BJ (cell line): Measurements from ENCODE around the gene ADPRH. TPM values are rescaled to one million over a fixed set of nuclear protein-coding genes. Genes with fewer than 3 reads are reported as not detected.

Experiments
- CTCF ChIA-PET: fragments of 350-600 bp; formaldehyde crosslinking; extraction: SDS; loops from one replicate; lab custom pipeline; 2021; ENCODE audit warnings: antibody characterized with exemption, inconsistent platforms; lab: Yijun Ruan, JAX
- POLR2A ChIA-PET: fragments of 300-600 bp; sonication (Branson Sonifier 250); formaldehyde crosslinking; extraction: SDS; loops from one replicate; lab custom pipeline; 2021; ENCODE audit warnings: antibody characterized with exemption; lab: Charles Lee
- DNase-seq: peaks from one replicate; pipeline ENCODE4 v3.0.0-alpha.2; 2011; ENCODE audit warnings: low read depth
- H3K27me3 ChIP-seq: 2 replicates; pipeline ENCODE4 v1.6.0; 2011; ENCODE audit warnings: low read length; ENCODE audit not compliant: control insufficient read depth, insufficient read depth
- H3K36me3 ChIP-seq: 2 replicates; pipeline ENCODE4 v1.5.1; 2011; ENCODE audit warnings: low read length; ENCODE audit not compliant: control insufficient read depth, insufficient read depth
- H3K4me3 ChIP-seq: 2 replicates; pipeline ENCODE4 v1.5.1; 2011; ENCODE audit warnings: low read depth, mild to moderate bottlenecking, control low read depth, low read length
- polyA plus RNA-seq: library from polyadenylated mRNA; depleted of rRNA; stranded (reverse); fragments of >200 nt; gene quantifications from 2 replicates; pipeline ENCODE4 v1.2.3, GENCODE V29; 2011
- TF ChIP-seq, protein P1 (sequence below): IDR thresholded peaks from 2 replicates; pipeline ENCODE4 v1.5.1; 2011; ENCODE audit warnings: low read depth, mild to moderate bottlenecking, control low read depth, inconsistent platforms, low read length, moderate library complexity; ENCODE audit not compliant: insufficient read depth

ADPRH gene
- polyA plus RNA-seq, 1 experiment = 1.6 TPM

DNA sequence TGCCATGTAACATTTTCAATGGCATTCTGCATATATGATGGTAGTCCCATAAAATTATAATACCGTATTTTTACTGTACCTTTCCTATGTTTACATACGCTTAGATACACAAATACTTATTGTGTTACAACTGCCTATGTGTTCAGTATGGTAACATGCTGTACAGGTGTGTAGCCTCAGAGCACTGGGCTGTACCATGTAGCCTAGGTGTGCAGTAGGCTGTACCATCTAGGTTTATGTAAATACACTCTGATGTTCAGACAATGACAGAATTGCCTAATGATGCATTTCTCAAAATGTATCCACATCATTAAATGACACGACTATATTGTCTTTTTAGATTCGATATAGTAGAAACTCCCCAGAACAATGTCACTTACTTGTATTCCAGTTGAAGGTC lies 42.5 kb upstream of the ADPRH start:
- peaks cover 1% of the 10 kb centered on the region; the same call in 1 of the 2 replicates for H3K27me3 ChIP-seq
- POLR2A ChIA-PET = no interaction called here
- CTCF ChIA-PET = interaction anchor here (0.9 kb wide), 1 partner anchor 10 kb away, joined by 3 read pairs; no protein-coding TSS in a partner anchor

DNA sequence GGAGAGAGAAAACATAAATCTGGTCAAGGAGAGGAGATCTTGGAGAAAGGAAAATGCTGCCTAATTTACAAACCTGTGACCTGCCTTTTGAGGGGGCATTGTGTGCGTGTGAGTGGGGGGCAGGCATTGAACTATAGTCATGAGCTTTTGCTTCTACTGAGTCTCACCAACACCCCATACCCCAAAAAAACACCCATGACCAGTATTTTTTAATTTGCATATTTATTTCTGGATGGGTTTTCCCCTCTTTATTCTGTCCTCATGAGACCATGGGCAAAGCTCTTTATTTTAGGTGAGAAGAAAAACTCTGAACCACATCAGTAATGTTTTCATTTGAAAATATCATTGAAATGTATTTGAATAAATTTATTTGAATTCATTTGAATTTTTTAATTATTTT lies 40.5 kb upstream of the ADPRH start:
- H3K36me3 ChIP-seq = no peaks in the 10 kb centered on the region
- TF ChIP-seq, protein P1, sequence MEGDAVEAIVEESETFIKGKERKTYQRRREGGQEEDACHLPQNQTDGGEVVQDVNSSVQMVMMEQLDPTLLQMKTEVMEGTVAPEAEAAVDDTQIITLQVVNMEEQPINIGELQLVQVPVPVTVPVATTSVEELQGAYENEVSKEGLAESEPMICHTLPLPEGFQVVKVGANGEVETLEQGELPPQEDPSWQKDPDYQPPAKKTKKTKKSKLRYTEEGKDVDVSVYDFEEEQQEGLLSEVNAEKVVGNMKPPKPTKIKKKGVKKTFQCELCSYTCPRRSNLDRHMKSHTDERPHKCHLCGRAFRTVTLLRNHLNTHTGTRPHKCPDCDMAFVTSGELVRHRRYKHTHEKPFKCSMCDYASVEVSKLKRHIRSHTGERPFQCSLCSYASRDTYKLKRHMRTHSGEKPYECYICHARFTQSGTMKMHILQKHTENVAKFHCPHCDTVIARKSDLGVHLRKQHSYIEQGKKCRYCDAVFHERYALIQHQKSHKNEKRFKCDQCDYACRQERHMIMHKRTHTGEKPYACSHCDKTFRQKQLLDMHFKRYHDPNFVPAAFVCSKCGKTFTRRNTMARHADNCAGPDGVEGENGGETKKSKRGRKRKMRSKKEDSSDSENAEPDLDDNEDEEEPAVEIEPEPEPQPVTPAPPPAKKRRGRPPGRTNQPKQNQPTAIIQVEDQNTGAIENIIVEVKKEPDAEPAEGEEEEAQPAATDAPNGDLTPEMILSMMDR = no peak
- no peak overlapping the region for H3K4me3 ChIP-seq
- DNase-seq = no peak
- H3K27me3 ChIP-seq = peaks cover 1% of the 10 kb centered on the region; the same call in 1 of the 2 replicates
- ChIA-PET POLR2A (no interaction called here), CTCF (interaction anchor here (1.5 kb wide), 1 partner anchor 13 kb away, joined by 5 read pairs; no protein-coding TSS in a partner anchor)

More for the DNA sequence above, 42.5 kb upstream of the ADPRH start:
- no peaks in the 10 kb centered on the region for H3K36me3 ChIP-seq
- no peak for DNase-seq
- no peak overlapping the region for H3K4me3 ChIP-seq
- TF ChIP-seq, protein P1 = no peak

DNA sequence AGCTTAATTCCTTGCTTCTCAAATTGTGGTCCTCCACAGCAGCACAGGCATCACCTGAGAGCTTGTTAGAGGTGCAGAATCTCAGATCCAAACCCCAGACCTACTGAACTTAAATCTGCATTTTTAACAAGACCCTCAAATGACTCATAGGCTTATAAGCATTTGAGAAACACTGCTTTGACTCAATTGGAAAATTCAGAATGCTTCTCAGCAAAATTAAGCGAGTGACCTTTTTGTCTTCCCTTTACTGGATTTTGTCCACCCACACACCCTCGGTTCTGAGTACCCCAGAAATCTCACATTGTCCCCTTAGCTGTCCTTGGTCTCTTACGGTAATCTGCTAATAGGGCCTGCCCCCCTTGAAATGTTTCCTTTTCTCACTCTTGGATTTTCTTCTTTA lies 37.7 kb upstream of the ADPRH start:
- POLR2A ChIA-PET = no interaction called here
- CTCF ChIA-PET = interaction anchor here (0.6 kb wide), 1 partner anchor 23 kb away, joined by 3 read pairs; no protein-coding TSS in a partner anchor
- no peak for DNase-seq
- no peak overlapping the region for H3K4me3 ChIP-seq
- peaks cover 1% of the 10 kb centered on the region; the same call in 1 of the 2 replicates for H3K27me3 ChIP-seq
- no peaks in the 10 kb centered on the region for H3K36me3 ChIP-seq
- TF ChIP-seq, protein P1 = no peak

DNA sequence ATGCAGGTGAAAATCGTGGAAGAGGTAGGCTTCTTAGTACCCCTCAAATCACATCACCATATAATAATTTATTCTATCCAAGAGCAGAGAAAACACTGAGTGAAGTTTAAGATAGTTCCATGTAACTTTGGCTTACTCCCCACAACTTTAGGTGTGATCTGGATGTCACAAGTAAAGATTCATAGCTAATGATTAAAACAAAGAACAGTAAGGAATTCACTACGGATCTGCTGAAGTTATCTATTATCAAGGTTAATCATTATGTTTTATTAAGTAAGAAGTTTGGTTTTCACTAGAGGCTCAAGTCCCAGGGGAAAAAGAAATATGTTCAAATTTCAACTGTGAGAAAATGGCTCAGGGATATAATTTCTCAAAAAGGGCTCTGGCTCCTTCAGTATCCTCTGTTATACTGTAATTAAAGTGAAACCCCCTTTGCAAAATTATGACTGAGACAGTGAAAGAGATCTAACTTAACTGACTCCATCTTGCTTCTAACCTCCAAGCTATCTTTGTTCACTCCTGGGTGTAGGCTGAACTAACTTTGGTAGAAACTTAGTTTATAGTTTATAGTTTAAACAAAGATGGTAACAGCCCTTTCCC lies 37.0 kb upstream of the ADPRH start:
- TF ChIP-seq, protein P1 = no peak
- H3K4me3 ChIP-seq = no peak overlapping the region
- CTCF ChIA-PET = no interaction called here
- no peaks in the 10 kb centered on the region for H3K36me3 ChIP-seq
- peaks cover 1% of the 10 kb centered on the region; the same call in 1 of the 2 replicates for H3K27me3 ChIP-seq
- POLR2A ChIA-PET = no interaction called here
- DNase-seq = no peak

DNA sequence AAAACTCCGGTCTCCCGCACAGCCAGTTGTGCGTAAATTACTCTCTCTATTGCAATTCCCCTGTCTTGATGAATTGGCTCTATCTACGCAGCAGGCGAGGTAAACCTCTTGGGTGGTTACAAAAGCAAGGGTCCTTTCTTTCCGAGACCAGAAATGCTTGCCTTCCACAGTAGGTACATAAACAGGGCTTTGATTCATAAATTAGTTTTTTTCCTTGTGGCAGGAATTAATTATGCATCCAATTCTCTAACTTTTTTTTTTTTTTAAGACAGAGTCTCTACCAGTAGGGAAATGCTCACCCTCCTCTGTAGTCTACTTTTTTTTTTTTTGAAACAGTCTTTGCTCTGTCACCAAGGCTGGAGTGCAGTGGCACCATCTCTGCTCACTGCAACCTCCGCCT lies 36.1 kb upstream of the ADPRH start:
- H3K27me3 ChIP-seq = peaks cover 1% of the 10 kb centered on the region; the same call in 1 of the 2 replicates
- DNase-seq = no peak
- H3K4me3 ChIP-seq = no peak overlapping the region
- TF ChIP-seq, protein P1 = peak; percentile 18; the same call in 1 of the 2 replicates
- ChIA-PET CTCF (no interaction called here), POLR2A (no interaction called here)
- H3K36me3 ChIP-seq = no peaks in the 10 kb centered on the region
